Lower lobe of right lung (tissue), 2 donors: ENCODE results near the gene TENT4B. TPM values are rescaled to one million over a fixed set of nuclear protein-coding genes. Genes with fewer than 3 reads are reported as not detected.

ENCODE experiments used
- ATAC-seq, 2 donors: fragments of 200-7000 bp; cut with Tn5 transposase; one replicate each; pipeline ENCODE4 v1.9.1; 2020 to 2022; ENCODE audit warnings: mild to moderate bottlenecking in 2 of 2, moderate library complexity in 2 of 2
- DNase-seq: peaks from one replicate; pipeline ENCODE4 v3.0.0-alpha.2; 2020
- H3K27ac ChIP-seq: fragments of 200-600 bp; one replicate; pipeline ENCODE4 v1.8.0; 2022
- H3K27me3 ChIP-seq: fragments of 200-600 bp; one replicate; pipeline ENCODE4 v1.8.0; 2022; ENCODE audit warnings: low read depth
- H3K36me3 ChIP-seq: fragments of 200-600 bp; one replicate; pipeline ENCODE4 v1.8.0; 2022; ENCODE audit warnings: mild to moderate bottlenecking
- H3K4me1 ChIP-seq: fragments of 200-600 bp; one replicate; pipeline ENCODE4 v1.8.0; 2022
- H3K4me3 ChIP-seq: fragments of 200-600 bp; one replicate; pipeline ENCODE4 v1.8.0; 2022; ENCODE audit warnings: mild to moderate bottlenecking
- H3K9me3 ChIP-seq: fragments of 200-600 bp; one replicate; pipeline ENCODE4 v1.8.0; 2022
- CTCF ChIP-seq: fragments of 200-600 bp; IDR thresholded peaks from one replicate; pipeline ENCODE4 v1.8.0; 2022; ENCODE audit warnings: antibody characterized with exemption, mild to moderate bottlenecking
- intact Hi-C: fragments of 100-400 bp; cut with DNase I; formaldehyde crosslinking; loops from one replicate; pipeline ENCODE4 v1.11.0; 2022
- total RNA-seq: library from RNA; stranded (reverse); fragmentation: NEBNext Ultra II Directional; extraction: Animal tissue kit (Norgen Biotek cat#: 25700); gene quantifications from one replicate; pipeline ENCODE4 v1.2.1, GENCODE V29; 2021
- donor health status: DM: no; HTN: yes; CAD: no; lungs with severe emphysema.

TENT4B gene
- total RNA-seq, 1 donor from 2014 or later, result 12.8 TPM

GRCh38 chr16:50136399-50136798, 16.7 kb upstream of the TENT4B start:
- no peaks in the 10 kb centered on the region for H3K4me1 ChIP-seq
- H3K27me3 ChIP-seq, result no peaks in the 10 kb centered on the region
- no peak overlapping the region for H3K27ac ChIP-seq
- ATAC-seq (no peak), DNase-seq (no peak)
- no peaks in the 10 kb centered on the region for H3K36me3 ChIP-seq
- intact Hi-C loops, result no loop called here
- no peak for TF ChIP-seq CTCF
- no peak overlapping the region for H3K4me3 ChIP-seq
- no peaks in the 10 kb centered on the region for H3K9me3 ChIP-seq

GRCh38 chr16:50137268-50137667, 15.8 kb upstream of the TENT4B start:
- no peaks in the 10 kb centered on the region for H3K9me3 ChIP-seq
- DNase-seq, result no peak
- no peak overlapping the region for H3K27ac ChIP-seq
- ATAC-seq, result no peak
- no peak overlapping the region for H3K4me3 ChIP-seq
- TF ChIP-seq CTCF, result no peak
- no peaks in the 10 kb centered on the region for H3K4me1 ChIP-seq
- H3K27me3 ChIP-seq, result no peaks in the 10 kb centered on the region
- no peaks in the 10 kb centered on the region for H3K36me3 ChIP-seq
- intact Hi-C loops, result no loop called here

- no peaks in the 10 kb centered on the region for H3K36me3 ChIP-seq
Measured at GRCh38 chr16:50139580-50139979, 13.5 kb upstream of the TENT4B start.

GRCh38 chr16:50144211-50144610, 8.9 kb upstream of the TENT4B start:
- DNase-seq (no peak), ATAC-seq (no peak)
- Histone ChIP-seq H3K4me3 (no peak overlapping the region), H3K9me3 (no peaks in the 10 kb centered on the region), H3K4me1 (peaks cover 5% of the 10 kb centered on the region), H3K27ac (no peak overlapping the region), H3K36me3 (no peaks in the 10 kb centered on the region), H3K27me3 (no peaks in the 10 kb centered on the region)
- TF ChIP-seq CTCF, result no peak
- intact Hi-C loops, result no loop called here

More at GRCh38 chr16:50139580-50139979, 13.5 kb upstream of the TENT4B start:
- ATAC-seq (no peak), DNase-seq (no peak)
- intact Hi-C loops, result no loop called here
- no peaks in the 10 kb centered on the region for H3K27me3 ChIP-seq
- H3K27ac ChIP-seq, result no peak overlapping the region
- H3K4me3 ChIP-seq, result no peak overlapping the region
- TF ChIP-seq CTCF, result no peak
- no peaks in the 10 kb centered on the region for H3K4me1 ChIP-seq
- H3K9me3 ChIP-seq, result no peaks in the 10 kb centered on the region

- H3K27me3 ChIP-seq, result no peaks in the 10 kb centered on the region
- H3K4me1 ChIP-seq, result peaks cover 5% of the 10 kb centered on the region
- H3K36me3 ChIP-seq, result no peaks in the 10 kb centered on the region
- H3K9me3 ChIP-seq, result no peaks in the 10 kb centered on the region
- intact Hi-C loops, result no loop called here
- DNase-seq (no peak), ATAC-seq (no peak)
- no peak overlapping the region for H3K27ac ChIP-seq
- no peak for TF ChIP-seq CTCF
- H3K4me3 ChIP-seq, result no peak overlapping the region
Measured at GRCh38 chr16:50146479-50147435, 6.3 kb upstream of the TENT4B start.
